GM12878 (cell line): ENCODE results near the gene PDE8B. TPM values are rescaled to one million over a fixed set of nuclear protein-coding genes. Genes with fewer than 3 reads are reported as not detected.

ENCODE experiments used
- ATAC-seq: fragments of 200-7000 bp; cut with Tn5 transposase; 3 replicates; pipeline ENCODE4 v1.9.1; 2020; ENCODE audit warnings: mild to moderate bottlenecking, moderate library complexity
- BruUV-seq: library from RNA; stranded (reverse); fragments of 400-500 nt; replicated peaks from 2 replicates; lab custom pipeline; 2021; lab: Mats Ljungman, UMichigan
- CTCF ChIA-PET: fragments of 300-600 bp; sonication (Branson Sonifier 250); formaldehyde crosslinking; extraction: SDS; loops from one replicate; lab custom pipeline; 2021; ENCODE audit warnings: inconsistent platforms; lab: Yijun Ruan, JAX
- POLR2A ChIA-PET: fragments of 350-600 bp; formaldehyde crosslinking; extraction: SDS; loops from one replicate; lab custom pipeline; 2021; ENCODE audit warnings: inconsistent platforms; lab: Charles Lee
- RAD21 ChIA-PET: fragments of 300-600 bp; sonication (Branson Sonifier 250); formaldehyde crosslinking; loops from one replicate; lab custom pipeline; 2023; ENCODE audit warnings: antibody characterized with exemption; ENCODE audit not compliant: unreplicated experiment; lab: Charles Lee
- SMC1A ChIA-PET: fragments of 300-600 bp; sonication (Branson Sonifier 250); formaldehyde crosslinking; loops from one replicate; lab custom pipeline; 2023; ENCODE audit not compliant: unreplicated experiment, uncharacterized antibody; lab: Charles Lee
- DNase-seq: peaks from one replicate; pipeline ENCODE4 v3.0.0-alpha.2; 2011; ENCODE audit warnings: low read depth, low spot score
- FAIRE-seq: peaks from 3 replicates; lab custom pipeline; 2011; peaks lifted over from hg19 to GRCh38; lab: Jason Lieb, UNC
- H2AFZ ChIP-seq: 2 replicates; pipeline ENCODE4 v1.6.0; 2011; ENCODE audit warnings: low read depth, low read length, control low read depth; ENCODE audit not compliant: control insufficient read depth
- H3K27ac ChIP-seq: 2 replicates; pipeline ENCODE4 v1.5.1; 2011; ENCODE audit warnings: control low read depth; ENCODE audit not compliant: control insufficient read depth, insufficient read depth
- H3K27me3 ChIP-seq, 2 experiments: replicated peaks in 1 of 2; 2 replicates each; pipeline versions ENCODE4 v1.6.0 to v1.6.1; 2011; ENCODE audit warnings: low read length in 1 of 2; ENCODE audit not compliant: control insufficient read depth in 2 of 2, insufficient read depth in 2 of 2
- H3K36me3 ChIP-seq, 2 experiments: 2 replicates each; pipeline ENCODE4 v1.5.1; 2011; ENCODE audit warnings: low read length in 1 of 2; ENCODE audit not compliant: control insufficient read depth in 2 of 2, insufficient read depth in 2 of 2
- H3K4me1 ChIP-seq: 2 replicates; pipeline ENCODE4 v1.6.1; 2011; ENCODE audit warnings: mild to moderate bottlenecking, low read length, moderate library complexity, mixed read lengths; ENCODE audit not compliant: control insufficient read depth, insufficient read depth
- H3K4me2 ChIP-seq: 2 replicates; pipeline ENCODE4 v1.6.0; 2011; ENCODE audit warnings: control low read depth; ENCODE audit not compliant: control insufficient read depth, insufficient read depth
- H3K4me3 ChIP-seq: fragments of 200-600 bp; sonication (generic); 2 replicates; pipeline ENCODE4 v1.5.1; 2016
- H3K79me2 ChIP-seq: 2 replicates; pipeline ENCODE4 v1.6.0; 2011; ENCODE audit warnings: low read length; ENCODE audit not compliant: control insufficient read depth, insufficient read depth
- H3K9ac ChIP-seq: 2 replicates; pipeline ENCODE4 v1.8.0; 2011; ENCODE audit warnings: low read length, control low read depth, mixed read lengths; ENCODE audit not compliant: control insufficient read depth, insufficient read depth
- H3K9me3 ChIP-seq: replicated peaks from 3 replicates; pipeline ENCODE4 v1.5.1; 2011; ENCODE audit warnings: mild to moderate bottlenecking, low read length; ENCODE audit not compliant: control insufficient read depth, insufficient read depth
- H4K20me1 ChIP-seq: 2 replicates; pipeline ENCODE4 v1.6.0; 2011; ENCODE audit not compliant: control insufficient read depth, insufficient read depth
- ATF7 ChIP-seq: fragments of 450-650 bp; IDR thresholded peaks from 2 replicates; pipeline ENCODE4 v1.6.1; 2016; ENCODE audit warnings: low read depth, mild to moderate bottlenecking
- CBX5 ChIP-seq: sonication (generic); IDR thresholded peaks from 2 replicates; pipeline ENCODE4 v1.6.1; 2016; ENCODE audit warnings: low read depth, moderate library complexity, mild to moderate bottlenecking, inconsistent platforms
- CEBPB ChIP-seq, 2 experiments: fragments of 150-350 bp in 1 of 2; IDR thresholded peaks; 2 replicates each; pipeline ENCODE4 v1.6.1; 2012 to 2014; ENCODE audit warnings: low read depth in 2 of 2, low read length in 2 of 2, borderline replicate concordance in 1 of 2, inconsistent platforms in 1 of 2
- EED ChIP-seq: sonication (generic); IDR thresholded peaks from 2 replicates; pipeline ENCODE4 v1.6.1; 2016; ENCODE audit warnings: antibody characterized with exemption, low read depth
- EGR1 ChIP-seq, 2 experiments: IDR thresholded peaks; 1 replicate in 1 of 2; 2 replicates in 1 of 2; pipeline ENCODE4 v1.6.1; 2011 to 2012; ENCODE audit warnings: low read depth in 2 of 2, low read length in 2 of 2, borderline replicate concordance in 1 of 2, mild to moderate bottlenecking in 1 of 2, moderate library complexity in 1 of 2
- NBN ChIP-seq: fragments of 450-650 bp; IDR thresholded peaks from 2 replicates; pipeline ENCODE4 v1.6.1; 2016
- RB1 ChIP-seq: fragments of 450-650 bp; formaldehyde crosslinking; IDR thresholded peaks from 2 replicates; pipeline ENCODE4 v1.6.1; 2017; ENCODE audit warnings: mild to moderate bottlenecking, borderline replicate concordance
- RBBP5 ChIP-seq: fragments of 200-600 bp; sonication (generic); conservative IDR thresholded peaks from 2 replicates; pipeline ENCODE4 v1.6.1; 2016
- RUNX3 ChIP-seq: IDR thresholded peaks from 2 replicates; pipeline ENCODE4 v1.6.1; 2012; ENCODE audit warnings: low read length, inconsistent platforms
- TBL1XR1 ChIP-seq: IDR thresholded peaks from 2 replicates; pipeline ENCODE4 v1.6.1; 2012; ENCODE audit warnings: low read depth, low read length, improper control_type of control experiment
- WRNIP1 ChIP-seq: IDR thresholded peaks from 2 replicates; pipeline ENCODE4 v1.6.1; 2011; ENCODE audit warnings: low read depth, low read length, improper control_type of control experiment, borderline replicate concordance
- ZSCAN29 ChIP-seq: fragments of 450-650 bp; IDR thresholded peaks from 2 replicates; pipeline ENCODE4 v1.6.1; 2017; ENCODE audit warnings: mild to moderate bottlenecking, moderate library complexity
- WGBS: methylation state at CpG from one replicate; pipeline ENCODE4 v1.1.6; 2016; ENCODE audit warnings: low lambda C conversion rate; ENCODE audit not compliant: insufficient replicate concordance, insufficient coverage; ENCODE audit errors: missing lambda C conversion rate; 5-methylcytosine and 5-hydroxymethylcytosine counted together
- in situ Hi-C: fragments of 300-500 bp; cut with MboI; formaldehyde crosslinking; loops from 9 replicates; pipeline ENCODE4 v1.14.3; 2018; ENCODE audit warnings: mixed read lengths
- intact Hi-C: fragments of 100-400 bp; cut with micrococcal nuclease; formaldehyde crosslinking; loops from one replicate; pipeline ENCODE4 v1.14.2; 2022; ENCODE audit not compliant: unreplicated experiment
- polyA plus RNA-seq, 11 experiments: library from polyadenylated mRNA; depleted of rRNA in 4 of 11; unstranded in 6 of 11; stranded (reverse) in 5 of 11; fragments of >200 nt; fragmentation: Nextera tagmentation in 4 of 11; fragmentation: Illumina TruSeq in 1 of 11; extraction: Ambion mirVana in 4 of 11; extraction: Trizol in 1 of 11; gene quantifications; 1 replicate in 1 of 11; 2 replicates in 10 of 11; pipeline versions ENCODE4 v1.2.1 to v1.2.3, GENCODE V29; 2011 to 2016; ENCODE audit warnings: inconsistent platforms in 2 of 11, missing spikeins in 2 of 11, low read depth in 1 of 11
- total RNA-seq, 4 experiments: library from RNA; depleted of rRNA in 3 of 4; stranded (reverse); fragments of >200 nt in 3 of 4; fragmentation: Illumina TruSeq in 1 of 4; extraction: Trizol in 1 of 4; gene quantifications; 2 replicates each; pipeline versions ENCODE4 v1.2.1 to v1.2.3, GENCODE V29; 2013 to 2021
- TF ChIP-seq, protein P1 (sequence below): fragments of 150-350 bp; IDR thresholded peaks from 2 replicates; pipeline ENCODE4 v1.6.1; 2016; ENCODE audit warnings: low read depth, low read length
- TF ChIP-seq, protein P2 (sequence below): fragments of 450-650 bp; IDR thresholded peaks from 2 replicates; pipeline ENCODE4 v1.6.1; 2017; ENCODE audit warnings: mild to moderate bottlenecking, low read depth, inconsistent platforms; ENCODE audit not compliant: poor library complexity, severe bottlenecking
- TF ChIP-seq, protein P3 (sequence below): IDR thresholded peaks from 2 replicates; pipeline ENCODE4 v1.6.1; 2012; ENCODE audit warnings: mild to moderate bottlenecking, low read depth, low read length

PDE8B gene
- total and polyA plus RNA-seq, 10 of the 15 experiments (the other 5 are each of a cell fraction or from before 2014, with no cell fraction given) = 0.03 to 0.44 (median 0.20) TPM; not detected in 3

DNA sequence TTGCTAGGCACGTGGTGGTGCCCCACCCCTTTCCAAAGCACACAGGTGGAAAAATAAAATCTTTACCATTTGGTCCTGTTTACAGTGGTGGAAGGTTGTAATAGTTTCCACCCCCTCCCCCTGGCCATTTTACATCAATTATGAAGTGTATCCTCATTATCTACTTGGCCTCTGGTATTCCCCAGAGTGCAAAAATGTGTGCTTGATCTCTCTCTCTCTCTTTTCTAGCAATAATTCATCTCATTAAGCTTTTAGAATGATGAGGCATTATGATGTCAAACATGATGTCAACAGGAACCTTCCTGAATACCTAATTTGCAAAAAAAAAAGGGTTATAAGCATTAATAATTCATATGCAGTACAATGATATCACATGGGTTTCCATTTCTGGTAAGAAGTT lies 3.1 kb downstream of the PDE8B start:
- Histone ChIP-seq H3K9me3 (no peaks in the 10 kb centered on the region), H3K36me3 (no peaks in the 10 kb centered on the region), H2AFZ (no peak overlapping the region), H3K27me3 (peaks cover 13 to 27% of the 10 kb centered on the region in 2 experiments), H3K4me2 (no peak overlapping the region), H3K4me1 (no peaks in the 10 kb centered on the region), H3K27ac (no peak overlapping the region), H4K20me1 (no peaks in the 10 kb centered on the region; the same call in 1 of the 2 replicates), H3K4me3 (no peak overlapping the region), H3K9ac (no peak overlapping the region), H3K79me2 (no peaks in the 10 kb centered on the region)
- 13% methylated on average over 1 of the region's 1 CpG for WGBS
- DNase-seq (no peak), ATAC-seq (no peak), FAIRE-seq (no peak)
- intact Hi-C loops = no loop called here
- ChIA-PET SMC1A (no interaction called here), POLR2A (no interaction called here), RAD21 (no interaction called here), CTCF (interaction anchor here (1.0 kb wide), 1 partner anchor 140 kb away, joined by 3 read pairs; no protein-coding TSS in a partner anchor)
- in situ Hi-C loops = no loop called here
- BruUV-seq = no TSS peak
- no peak for TF ChIP-seq NBN
- TF ChIP-seq RBBP5 = no peak
- TF ChIP-seq, protein P1, sequence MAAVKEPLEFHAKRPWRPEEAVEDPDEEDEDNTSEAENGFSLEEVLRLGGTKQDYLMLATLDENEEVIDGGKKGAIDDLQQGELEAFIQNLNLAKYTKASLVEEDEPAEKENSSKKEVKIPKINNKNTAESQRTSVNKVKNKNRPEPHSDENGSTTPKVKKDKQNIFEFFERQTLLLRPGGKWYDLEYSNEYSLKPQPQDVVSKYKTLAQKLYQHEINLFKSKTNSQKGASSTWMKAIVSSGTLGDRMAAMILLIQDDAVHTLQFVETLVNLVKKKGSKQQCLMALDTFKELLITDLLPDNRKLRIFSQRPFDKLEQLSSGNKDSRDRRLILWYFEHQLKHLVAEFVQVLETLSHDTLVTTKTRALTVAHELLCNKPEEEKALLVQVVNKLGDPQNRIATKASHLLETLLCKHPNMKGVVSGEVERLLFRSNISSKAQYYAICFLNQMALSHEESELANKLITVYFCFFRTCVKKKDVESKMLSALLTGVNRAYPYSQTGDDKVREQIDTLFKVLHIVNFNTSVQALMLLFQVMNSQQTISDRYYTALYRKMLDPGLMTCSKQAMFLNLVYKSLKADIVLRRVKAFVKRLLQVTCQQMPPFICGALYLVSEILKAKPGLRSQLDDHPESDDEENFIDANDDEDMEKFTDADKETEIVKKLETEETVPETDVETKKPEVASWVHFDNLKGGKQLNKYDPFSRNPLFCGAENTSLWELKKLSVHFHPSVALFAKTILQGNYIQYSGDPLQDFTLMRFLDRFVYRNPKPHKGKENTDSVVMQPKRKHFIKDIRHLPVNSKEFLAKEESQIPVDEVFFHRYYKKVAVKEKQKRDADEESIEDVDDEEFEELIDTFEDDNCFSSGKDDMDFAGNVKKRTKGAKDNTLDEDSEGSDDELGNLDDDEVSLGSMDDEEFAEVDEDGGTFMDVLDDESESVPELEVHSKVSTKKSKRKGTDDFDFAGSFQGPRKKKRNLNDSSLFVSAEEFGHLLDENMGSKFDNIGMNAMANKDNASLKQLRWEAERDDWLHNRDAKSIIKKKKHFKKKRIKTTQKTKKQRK = no peak
- no peak for TF ChIP-seq WRNIP1
- no peak for TF ChIP-seq ATF7
- TF ChIP-seq EED = no peak
- TF ChIP-seq TBL1XR1 = no peak
- TF ChIP-seq, protein P2, sequence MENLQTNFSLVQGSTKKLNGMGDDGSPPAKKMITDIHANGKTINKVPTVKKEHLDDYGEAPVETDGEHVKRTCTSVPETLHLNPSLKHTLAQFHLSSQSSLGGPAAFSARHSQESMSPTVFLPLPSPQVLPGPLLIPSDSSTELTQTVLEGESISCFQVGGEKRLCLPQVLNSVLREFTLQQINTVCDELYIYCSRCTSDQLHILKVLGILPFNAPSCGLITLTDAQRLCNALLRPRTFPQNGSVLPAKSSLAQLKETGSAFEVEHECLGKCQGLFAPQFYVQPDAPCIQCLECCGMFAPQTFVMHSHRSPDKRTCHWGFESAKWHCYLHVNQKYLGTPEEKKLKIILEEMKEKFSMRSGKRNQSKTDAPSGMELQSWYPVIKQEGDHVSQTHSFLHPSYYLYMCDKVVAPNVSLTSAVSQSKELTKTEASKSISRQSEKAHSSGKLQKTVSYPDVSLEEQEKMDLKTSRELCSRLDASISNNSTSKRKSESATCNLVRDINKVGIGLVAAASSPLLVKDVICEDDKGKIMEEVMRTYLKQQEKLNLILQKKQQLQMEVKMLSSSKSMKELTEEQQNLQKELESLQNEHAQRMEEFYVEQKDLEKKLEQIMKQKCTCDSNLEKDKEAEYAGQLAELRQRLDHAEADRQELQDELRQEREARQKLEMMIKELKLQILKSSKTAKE = no peak
- TF ChIP-seq ZSCAN29 = no peak
- TF ChIP-seq RUNX3 = no peak
- TF ChIP-seq CBX5 = no peak
- no peak for TF ChIP-seq CEBPB (IDR thresholded peaks at IDR 0.05; ENCODE audit: borderline replicate concordance in 1 of 2, low read depth in 2 of 2, low read length in 2 of 2)
- no peak for TF ChIP-seq RB1
- no peak for TF ChIP-seq EGR1 (IDR thresholded peaks at IDR 0.05; ENCODE audit: borderline replicate concordance in 1 of 2, low read depth in 2 of 2, low read length in 2 of 2)
- TF ChIP-seq, protein P3, sequence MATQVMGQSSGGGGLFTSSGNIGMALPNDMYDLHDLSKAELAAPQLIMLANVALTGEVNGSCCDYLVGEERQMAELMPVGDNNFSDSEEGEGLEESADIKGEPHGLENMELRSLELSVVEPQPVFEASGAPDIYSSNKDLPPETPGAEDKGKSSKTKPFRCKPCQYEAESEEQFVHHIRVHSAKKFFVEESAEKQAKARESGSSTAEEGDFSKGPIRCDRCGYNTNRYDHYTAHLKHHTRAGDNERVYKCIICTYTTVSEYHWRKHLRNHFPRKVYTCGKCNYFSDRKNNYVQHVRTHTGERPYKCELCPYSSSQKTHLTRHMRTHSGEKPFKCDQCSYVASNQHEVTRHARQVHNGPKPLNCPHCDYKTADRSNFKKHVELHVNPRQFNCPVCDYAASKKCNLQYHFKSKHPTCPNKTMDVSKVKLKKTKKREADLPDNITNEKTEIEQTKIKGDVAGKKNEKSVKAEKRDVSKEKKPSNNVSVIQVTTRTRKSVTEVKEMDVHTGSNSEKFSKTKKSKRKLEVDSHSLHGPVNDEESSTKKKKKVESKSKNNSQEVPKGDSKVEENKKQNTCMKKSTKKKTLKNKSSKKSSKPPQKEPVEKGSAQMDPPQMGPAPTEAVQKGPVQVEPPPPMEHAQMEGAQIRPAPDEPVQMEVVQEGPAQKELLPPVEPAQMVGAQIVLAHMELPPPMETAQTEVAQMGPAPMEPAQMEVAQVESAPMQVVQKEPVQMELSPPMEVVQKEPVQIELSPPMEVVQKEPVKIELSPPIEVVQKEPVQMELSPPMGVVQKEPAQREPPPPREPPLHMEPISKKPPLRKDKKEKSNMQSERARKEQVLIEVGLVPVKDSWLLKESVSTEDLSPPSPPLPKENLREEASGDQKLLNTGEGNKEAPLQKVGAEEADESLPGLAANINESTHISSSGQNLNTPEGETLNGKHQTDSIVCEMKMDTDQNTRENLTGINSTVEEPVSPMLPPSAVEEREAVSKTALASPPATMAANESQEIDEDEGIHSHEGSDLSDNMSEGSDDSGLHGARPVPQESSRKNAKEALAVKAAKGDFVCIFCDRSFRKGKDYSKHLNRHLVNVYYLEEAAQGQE = no peak
